GM18508 (cell line): ENCODE results near the gene BCL2A1.
"Not testable (repeated sequence)": the region's sequence is repeated elsewhere in the genome, so short reads cannot be mapped to it uniquely, and the experiment has no call there.

Experiments
- ATAC-seq: cut with Tn5 transposase; IDR thresholded peaks from one replicate; pipeline ENCODE4 v1.9.1; 2021; ENCODE audit warnings: moderate number of reproducible peaks; ENCODE audit not compliant: insufficient read depth, unreplicated experiment

BCL2A1 gene

DNA sequence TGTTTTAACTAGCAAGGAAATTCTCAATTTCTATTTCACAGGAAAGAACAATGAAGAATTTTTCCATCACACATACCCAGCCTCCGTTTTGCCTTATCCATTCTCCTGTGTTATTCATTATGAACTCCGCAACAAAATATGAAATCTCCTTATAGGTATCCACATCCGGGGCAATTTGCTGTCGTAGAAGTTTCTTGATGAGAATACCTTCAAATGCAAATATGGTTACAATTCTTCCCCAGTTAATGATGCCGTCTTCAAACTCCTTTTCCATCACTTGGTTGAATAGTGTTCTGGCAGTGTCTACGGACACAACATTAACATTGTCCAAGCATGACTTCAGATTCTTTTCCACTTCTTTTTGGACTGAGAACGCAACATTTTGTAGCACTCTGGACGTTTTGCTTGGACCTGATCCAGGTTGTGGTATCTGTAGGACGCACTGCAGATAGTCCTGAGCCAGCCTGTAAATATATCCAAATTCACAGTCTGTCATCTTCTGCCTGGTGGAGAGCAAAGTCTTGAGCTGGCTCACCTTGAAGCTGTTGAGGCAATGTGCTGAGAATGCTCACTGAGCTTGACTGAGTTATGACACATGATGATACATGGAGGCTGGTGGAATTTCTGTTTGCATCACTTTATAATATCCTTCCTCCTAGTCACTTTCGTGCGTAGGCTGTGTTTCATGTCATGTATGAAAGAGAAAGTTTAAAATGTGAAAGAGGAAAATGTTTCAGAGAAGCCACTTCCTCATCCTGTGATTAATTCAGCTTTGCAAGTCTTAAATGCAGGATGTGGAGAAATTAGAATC, at the start of gene BCL2A1:
Gene BCL2A1, minus strand, starts transcription at position 573 of the 811 bp plus-strand sequence. Its CDS starts 77 bp downstream, at position 496.
- ATAC-seq, result no peak

DNA sequence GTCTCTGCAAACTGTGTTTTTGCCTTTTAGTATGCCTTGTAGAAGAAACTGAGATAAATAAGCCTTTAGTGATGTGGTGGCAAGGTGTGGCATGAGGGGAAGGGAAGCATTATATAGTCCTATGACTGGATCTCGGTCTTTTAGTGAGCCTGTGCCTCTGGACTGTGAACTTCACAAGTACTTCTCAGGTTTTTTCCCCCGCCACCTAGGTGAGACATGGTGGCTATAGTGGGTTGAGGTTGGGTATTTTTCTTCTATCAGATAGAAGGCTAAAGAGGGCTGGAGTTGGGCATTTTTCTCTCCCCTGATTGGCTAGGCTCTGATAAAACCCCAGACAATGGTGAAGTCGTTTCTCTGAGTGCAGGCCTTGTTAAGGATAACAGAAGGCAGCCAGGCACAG, 49.7 kb upstream of the BCL2A1 start:
- no peak for ATAC-seq

DNA sequence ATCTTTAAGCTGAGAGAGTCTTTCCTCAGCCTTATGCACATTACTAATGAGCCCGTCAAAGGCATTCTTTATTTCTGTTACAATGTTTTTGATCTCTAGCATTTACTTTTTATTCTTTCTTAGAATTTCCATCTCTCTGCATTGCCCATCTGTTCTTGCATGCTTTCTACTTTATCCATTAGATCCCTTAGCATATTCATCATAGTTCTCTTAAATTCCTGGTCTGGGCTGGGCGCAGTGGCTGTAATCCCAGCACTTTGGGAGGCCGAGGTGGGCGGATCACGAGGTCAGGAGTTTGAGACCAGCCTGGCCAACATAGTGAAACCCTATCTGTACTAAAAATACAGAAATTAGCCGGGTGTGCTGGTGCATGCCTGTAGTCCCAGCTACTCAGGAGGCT, 49.2 kb upstream of the BCL2A1 start:
- not testable (repeated sequence) for ATAC-seq

DNA sequence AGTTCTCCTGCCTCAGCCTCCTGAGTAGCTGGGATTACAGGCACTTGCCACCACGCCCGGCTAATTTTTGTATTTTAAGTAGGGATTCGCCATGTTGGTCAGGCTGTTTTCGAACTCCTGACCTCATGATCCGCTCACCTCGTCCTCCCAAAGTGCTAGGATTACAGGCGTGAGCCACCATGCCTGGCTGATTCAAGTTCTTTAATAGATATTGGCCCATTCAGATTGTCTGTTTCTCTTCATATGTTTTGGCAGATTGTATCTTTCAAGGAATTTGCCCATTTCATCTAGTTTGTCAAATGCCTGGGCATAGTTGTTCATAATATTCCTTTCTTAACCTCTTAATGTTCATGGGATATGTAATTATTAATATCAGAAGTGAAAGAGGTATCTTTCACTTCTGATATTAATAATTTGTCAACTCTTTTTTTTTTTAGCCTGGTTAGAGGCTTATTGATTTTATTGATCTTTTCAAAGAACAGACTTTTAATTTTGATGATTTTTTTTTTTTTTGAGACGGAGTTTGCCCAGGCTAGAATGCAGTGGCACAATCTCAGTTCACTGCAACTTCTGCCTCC, 48.3 kb upstream of the BCL2A1 start:
- ATAC-seq, result no peak

DNA sequence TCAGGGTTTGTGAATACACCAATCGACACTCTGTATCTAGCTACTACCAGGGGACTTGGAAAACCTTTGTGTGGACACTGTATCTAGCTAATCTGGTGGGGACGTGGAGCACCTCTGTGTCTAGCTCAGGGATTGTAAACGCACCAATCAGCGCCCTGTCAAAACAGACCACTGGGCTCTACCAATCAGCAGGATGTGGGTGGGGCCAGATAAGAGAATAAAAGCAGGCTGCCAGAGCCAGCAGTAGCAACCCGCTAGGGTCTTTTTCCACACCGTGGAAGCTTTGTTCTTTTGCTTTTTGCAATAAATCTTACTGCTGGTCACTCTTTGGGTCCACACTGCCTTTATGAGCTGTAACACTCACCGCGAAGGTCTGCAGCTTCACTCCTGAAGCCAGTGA, 46.1 kb upstream of the BCL2A1 start:
- not testable (repeated sequence) for ATAC-seq

DNA sequence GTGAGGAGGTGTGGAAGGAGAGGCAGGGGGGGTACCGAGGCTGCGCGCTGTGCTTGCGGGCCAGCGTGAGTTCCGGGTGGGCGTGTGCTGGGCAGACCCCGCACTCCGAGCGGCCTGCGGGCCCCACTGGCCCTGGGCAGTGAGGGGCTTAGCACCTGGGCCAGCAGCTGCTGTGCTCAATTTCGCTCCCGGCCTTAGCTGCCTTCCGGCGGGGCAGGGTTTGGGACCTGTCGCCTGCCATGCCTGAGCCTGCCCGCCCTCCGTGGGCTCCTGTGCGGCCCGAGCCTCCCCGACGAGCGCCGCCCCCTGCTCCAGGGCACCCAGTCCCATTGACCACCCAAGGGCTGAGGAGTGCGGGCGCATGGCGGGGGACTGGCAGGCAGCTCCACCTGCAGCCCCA, 45.5 kb upstream of the BCL2A1 start:
- ATAC-seq, result not testable (repeated sequence)

DNA sequence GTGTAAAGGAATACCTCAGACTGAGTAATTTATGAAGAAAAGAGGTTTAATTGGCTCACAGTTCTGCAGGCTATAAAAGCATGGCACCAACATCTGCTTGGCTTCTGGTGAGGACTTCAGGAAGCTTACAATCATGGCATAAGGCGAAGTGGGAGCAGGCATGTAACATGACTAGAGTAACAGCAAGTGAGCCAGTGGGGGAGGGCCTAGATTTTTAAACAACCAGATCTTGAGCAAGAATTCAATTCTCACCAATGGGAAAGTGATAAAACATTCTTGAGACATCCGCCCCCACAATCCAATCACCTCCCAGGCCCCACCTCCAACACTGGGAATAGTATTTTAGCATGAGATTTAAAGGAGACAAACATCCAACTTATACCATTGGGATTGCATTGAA, 44.2 kb upstream of the BCL2A1 start:
- no peak for ATAC-seq

DNA sequence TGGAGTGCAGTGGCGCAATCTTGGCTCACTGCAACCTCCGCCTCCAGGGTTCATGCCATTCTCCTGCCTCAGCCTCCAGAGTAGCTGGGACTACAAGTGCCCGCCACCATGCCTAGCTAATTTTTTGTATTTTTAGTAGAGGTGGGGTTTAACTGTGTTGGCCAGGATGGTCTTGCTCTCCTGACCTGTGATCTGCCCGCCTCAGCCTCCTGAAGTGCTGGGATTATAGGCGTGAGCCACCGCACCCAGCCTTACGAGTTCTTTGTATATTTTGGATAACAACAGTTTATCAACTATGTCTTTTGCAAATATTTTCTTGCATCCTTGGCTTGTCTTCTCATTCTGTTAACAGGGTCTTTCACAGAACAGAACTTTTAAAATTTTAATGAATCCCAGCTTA, 43.2 kb upstream of the BCL2A1 start:
- ATAC-seq, result not testable (repeated sequence)

DNA sequence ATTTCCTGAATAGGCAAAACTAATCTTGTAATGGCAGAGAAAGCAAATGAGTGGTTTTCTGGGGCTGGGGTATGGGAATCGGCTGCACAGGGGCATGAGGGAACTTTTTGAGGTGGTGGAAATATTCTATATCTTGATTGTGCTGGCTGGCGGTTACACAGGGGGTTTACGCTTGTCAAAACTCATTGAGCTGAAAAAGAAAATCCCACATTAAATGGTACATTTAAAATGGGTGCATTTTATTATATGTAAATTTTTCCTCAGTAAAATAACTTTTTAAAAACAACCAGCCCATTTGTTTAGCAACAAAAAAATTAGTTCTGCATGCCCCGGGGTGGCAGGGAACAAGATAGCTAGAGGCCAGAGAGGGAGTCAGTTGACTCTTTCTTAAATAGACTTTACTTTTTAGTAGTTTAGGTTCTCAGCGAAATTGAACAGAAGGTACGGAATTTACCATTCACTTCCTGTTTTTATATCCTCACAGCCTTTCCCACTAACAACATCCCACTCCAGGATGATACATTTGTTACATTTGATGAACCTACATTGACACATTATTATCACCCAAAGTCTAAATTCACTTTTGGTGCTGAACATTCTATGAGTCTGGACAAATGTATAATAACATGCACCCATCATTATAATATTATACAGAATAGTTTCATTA, 41.2 kb upstream of the BCL2A1 start:
- no peak for ATAC-seq

DNA sequence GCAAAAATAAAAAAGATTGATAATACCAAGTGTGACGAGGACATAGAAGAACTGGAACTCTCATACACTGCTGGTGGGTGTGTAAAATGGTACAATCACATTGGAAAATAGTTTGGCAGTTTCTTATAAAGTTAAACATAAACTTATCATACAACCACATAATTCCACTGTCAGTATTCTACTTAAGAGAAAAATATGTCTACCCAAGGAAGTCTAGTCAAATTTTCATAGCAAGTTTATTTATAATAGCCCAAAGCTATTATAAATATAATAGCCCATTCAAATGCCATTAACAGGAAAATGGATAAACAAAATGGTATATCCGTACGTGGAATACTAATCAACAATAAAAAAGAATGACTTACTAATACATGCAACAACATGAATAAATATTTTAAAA, 40.6 kb upstream of the BCL2A1 start:
- ATAC-seq, result no peak

DNA sequence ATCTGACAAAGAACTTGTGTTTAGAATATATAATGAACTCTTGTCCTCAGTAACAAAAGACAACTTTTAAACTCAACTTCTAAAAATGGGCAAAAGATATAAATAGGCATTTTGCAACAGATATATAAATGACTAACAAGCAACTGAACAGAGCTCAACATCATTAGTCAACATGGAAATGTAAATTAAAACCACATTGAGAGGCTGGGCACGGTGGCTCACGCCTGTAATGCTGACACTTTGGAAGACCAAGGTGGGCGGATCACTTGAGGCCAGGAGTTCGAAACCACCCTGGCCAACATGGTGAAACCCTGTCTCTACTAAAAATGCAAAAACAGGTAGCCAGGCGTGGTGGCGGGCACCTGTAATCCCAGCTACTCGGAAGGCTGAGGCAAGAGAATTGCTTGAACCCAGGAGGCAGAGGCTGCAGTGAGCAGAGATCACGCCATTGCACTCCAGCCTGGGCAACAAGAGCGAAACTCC, 40.1 kb upstream of the BCL2A1 start:
- ATAC-seq, result not testable (repeated sequence)

DNA sequence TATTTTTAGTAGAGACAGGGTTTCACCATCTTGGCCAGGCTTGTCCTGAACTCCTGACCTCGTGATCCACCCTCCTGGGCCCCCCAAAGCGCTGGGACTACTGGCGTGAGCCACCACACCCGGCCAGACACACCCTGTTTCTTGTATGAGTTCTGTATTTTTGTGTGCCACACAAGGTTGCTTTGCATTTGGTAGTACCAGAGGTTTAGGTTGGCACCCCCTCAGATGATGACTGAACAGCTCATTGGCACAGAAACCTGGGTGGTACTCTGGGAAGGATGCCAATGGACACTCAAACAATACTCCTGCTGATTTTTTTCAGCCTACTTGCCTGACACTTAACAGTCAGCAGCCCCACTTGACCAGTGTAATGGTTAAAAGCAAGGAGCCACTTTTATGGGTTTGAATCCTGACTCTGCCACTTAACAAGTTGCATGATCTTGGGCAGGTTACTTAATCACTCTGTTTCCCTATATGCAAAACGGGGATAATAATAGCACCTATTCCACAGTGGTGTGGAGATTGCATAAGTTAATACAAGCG, 39.2 kb upstream of the BCL2A1 start:
- no peak for ATAC-seq

DNA sequence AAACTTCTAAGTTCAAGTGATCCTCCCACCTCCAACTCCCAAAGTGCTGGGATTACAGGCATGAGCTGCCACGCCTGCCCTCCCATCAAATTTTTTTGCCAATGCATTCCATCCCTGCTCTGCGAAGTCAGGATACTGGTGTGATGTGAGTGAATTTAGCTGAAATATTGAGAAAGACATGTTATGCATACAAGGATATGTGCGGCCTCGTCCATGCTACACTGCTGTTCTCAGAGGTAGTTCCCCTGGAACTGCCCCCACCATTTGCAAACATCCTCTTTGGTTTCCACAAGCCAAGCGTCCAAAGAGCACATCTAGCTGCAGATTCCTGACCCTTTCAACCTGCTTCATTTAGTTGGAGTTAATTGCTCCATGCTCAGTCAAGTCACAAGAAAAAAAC, 36.5 kb upstream of the BCL2A1 start:
- no peak for ATAC-seq

DNA sequence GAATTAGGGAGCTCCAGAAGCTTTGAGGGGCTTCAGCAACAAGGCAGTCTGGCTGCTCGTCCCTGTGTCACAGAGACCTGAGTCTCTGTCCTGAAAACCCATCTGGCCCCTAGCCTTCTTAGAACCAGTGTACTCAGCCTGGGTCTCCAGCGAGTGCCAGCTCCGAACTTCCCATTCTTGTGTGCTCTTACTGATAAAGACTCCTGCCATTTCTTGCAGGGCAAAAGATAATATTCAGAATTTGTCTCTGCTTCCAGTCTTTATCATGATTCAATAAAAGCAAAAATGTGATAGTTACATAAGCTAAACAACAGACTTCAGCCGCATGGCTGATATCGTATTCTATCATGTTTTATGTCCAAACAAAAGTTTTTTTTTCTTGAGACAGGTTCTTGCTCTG, 36.0 kb upstream of the BCL2A1 start:
- no peak for ATAC-seq

DNA sequence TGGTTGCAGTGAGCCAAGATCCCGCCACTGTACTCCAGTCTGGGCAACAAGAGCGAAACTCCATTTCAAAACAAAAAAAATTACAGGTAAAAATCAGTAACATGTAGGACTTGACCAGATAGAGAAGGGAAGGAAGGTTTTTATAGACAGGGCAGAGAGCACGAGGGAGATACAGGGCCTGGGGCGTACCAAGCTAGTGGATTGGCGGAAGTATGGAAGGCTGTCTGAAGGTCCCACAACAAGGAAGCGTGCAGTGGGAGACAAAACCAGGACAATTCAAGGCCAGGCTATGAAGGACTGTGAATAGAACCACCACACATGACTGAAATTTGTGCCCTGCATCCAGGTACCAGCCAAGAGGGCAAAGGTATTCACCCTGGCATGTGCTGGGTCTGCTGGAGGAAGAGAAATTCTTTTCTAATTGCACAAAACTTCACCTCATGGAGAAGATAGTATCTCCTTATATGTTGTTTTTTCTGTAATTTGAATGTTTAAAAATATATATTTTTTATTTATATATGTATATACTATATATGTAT, 33.0 kb upstream of the BCL2A1 start:
- ATAC-seq, result no peak

DNA sequence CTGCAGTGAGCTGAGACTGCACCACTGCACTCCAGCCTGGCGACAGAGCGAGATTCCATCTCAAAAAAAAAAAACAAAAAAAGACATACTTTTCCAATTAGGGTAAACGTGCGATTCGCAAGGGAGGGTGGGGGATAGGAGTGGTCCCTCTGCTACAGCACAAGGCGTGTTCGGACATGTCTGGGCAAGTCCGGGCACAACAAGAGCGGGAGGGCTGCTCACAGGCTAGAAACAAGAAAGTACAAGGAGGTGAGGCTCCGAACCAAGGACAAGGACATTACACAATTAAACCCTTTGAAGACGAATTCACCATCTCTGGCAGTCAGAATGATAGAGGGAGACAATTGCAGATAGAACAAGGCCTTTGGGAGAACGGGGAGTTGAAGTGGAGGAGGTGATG, 32.2 kb upstream of the BCL2A1 start:
- ATAC-seq, result no peak

DNA sequence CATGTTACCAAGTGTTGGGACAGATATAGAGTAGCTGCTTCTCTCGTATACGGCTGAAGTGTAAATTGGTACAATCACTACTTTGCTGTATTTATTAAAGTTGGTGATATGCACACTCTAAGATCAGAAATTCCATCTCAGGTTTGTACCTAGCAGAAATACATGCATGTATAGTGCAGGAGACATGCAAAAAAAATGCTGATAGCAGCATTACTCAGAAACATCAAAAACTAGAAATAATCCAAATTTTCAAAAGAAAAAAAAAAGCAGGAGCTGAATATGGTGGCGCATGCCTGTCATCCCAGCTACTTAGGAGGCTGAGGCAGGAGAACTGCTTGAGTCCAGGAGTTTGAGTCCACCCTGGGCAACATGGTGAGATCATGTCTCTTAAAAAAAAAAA, 31.3 kb upstream of the BCL2A1 start:
- no peak for ATAC-seq

DNA sequence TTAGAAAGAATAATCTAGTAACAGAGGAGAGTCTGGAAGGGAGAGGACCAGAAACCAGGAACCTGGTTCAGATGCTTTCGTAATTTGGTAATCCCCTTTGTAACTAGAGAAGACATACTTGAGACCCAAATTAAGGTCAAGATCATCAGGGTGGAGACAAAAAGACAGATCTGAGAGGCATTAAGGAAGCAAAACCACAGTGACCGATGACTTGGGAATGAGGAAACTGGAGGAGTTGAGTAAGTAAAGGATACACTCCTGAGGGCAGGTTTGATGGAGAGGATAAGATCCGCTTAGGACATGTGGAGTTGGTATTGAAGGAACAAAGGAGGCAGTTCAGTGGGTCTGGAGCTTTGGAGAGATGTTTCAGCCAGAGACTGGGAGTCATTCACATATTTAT, 23.6 kb upstream of the BCL2A1 start:
- ATAC-seq, result no peak

DNA sequence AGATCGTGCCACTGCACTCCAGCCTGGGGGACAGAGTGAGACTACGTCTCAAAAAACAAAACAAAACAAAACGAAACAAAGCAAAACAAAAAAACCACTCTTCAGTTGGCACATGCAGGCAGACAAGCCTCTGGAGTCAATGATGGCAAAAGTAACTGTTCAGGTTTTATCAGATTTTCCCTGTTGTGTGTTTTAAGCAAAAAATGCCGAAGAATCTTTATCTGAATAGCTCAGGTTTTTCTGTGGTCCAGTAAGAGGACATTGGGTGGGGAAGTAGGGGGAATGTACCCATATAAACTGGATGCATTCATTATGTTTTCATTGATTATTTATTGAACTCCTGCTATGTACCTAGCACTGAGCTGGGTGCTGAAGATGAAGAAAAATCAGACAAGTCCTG, 20.8 kb upstream of the BCL2A1 start:
- ATAC-seq, result no peak

DNA sequence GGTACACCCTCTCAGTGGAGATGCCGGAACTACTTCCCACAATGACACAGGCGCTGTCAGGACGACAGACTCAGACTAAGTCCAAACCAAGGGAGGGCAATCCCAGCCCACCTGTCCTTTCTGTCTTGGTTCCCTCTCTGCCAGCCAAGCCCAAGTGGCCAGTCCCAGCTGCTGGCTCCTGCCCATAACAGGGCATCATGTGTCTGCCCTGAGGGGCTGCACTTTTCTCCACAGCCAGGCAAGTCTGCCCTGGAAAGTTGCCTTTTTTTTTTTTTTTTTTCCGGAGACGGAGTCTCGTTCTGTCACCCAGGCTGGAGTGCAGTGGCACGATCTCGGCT, 20.0 kb upstream of the BCL2A1 start:
- ATAC-seq, result no peak
